ENCODE measurements around the gene POTEH.
"Not testable (repeated sequence)": the region's sequence is repeated elsewhere in the genome, so short reads cannot be mapped to it uniquely, and the experiment has no call there.

DNA sequence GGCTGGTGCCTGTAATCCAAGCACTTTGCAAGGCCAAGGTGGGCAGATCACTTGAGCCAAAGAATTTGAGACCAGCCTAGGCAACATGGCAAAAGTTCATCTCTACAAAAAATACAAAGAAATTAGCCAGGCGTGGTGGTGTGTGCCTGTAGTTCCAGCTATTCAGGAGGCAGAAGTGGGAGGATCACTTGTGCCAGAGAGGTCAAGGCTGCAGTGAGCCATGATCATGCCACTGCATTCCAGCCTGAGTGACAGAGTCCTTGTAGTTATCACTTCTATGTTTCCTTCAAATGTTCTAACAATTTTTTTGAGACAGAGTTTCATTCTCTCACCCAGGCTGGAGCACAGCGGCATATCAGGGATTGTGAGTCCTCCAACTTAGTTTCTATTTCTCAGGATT, 36.6 kb upstream of the POTEH start:
- TF ChIP-seq POLR2A (IDR thresholded peaks at IDR 0.05; ENCODE audit: extremely low read depth, insufficient read length) = not testable (repeated sequence)
- TF ChIP-seq, protein P1, sequence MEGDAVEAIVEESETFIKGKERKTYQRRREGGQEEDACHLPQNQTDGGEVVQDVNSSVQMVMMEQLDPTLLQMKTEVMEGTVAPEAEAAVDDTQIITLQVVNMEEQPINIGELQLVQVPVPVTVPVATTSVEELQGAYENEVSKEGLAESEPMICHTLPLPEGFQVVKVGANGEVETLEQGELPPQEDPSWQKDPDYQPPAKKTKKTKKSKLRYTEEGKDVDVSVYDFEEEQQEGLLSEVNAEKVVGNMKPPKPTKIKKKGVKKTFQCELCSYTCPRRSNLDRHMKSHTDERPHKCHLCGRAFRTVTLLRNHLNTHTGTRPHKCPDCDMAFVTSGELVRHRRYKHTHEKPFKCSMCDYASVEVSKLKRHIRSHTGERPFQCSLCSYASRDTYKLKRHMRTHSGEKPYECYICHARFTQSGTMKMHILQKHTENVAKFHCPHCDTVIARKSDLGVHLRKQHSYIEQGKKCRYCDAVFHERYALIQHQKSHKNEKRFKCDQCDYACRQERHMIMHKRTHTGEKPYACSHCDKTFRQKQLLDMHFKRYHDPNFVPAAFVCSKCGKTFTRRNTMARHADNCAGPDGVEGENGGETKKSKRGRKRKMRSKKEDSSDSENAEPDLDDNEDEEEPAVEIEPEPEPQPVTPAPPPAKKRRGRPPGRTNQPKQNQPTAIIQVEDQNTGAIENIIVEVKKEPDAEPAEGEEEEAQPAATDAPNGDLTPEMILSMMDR (IDR thresholded peaks at IDR 0.05; ENCODE audit: low read depth, low read length) = not testable (repeated sequence)
